ENCODE results near the gene TIMM13.
"Not testable (repeated sequence)": the region's sequence is repeated elsewhere in the genome, so short reads cannot be mapped to it uniquely, and the experiment has no call there.

The TIMM13 gene
- 8.4 to 51.5 (median 27.3) reads per million in 18 experiments for total RNA-seq

- DNase-seq = peak; percentile 95 to 98
Measured at GRCh38 chr19:2427429-2428320, at the start of gene TIMM13. Gene TIMM13, minus strand, starts transcription at chr19:2427586. Its CDS starts 53 bp downstream, at chr19:2427533.

- DNase-seq = peak in 1 of 2 donors; percentile 45
Measured at GRCh38 chr19:2476451-2477140, 49.2 kb upstream of the TIMM13 start.

- DNase-seq = peak; percentile 97 to 98
Measured at GRCh38 chr19:2475702-2476450, 48.5 kb upstream of the TIMM13 start, which contains the start of gene GADD45B. Gene GADD45B, plus strand, starts transcription at chr19:2476127. Its CDS starts 232 bp downstream, at chr19:2476359.

- DNase-seq = peak; percentile 26 to 59
Measured at GRCh38 chr19:2475018-2475701, 47.8 kb upstream of the TIMM13 start.

- DNase-seq = peak; percentile 87 to 92
Measured at GRCh38 chr19:2474232-2475017, 47.0 kb upstream of the TIMM13 start.

GRCh38 chr19:2469915-2470200, 42.5 kb upstream of the TIMM13 start:
- DNase-seq = not testable (repeated sequence)

- DNase-seq = no peak
Measured at GRCh38 chr19:2469102-2469914, 41.9 kb upstream of the TIMM13 start.

GRCh38 chr19:2468596-2468995, 41.2 kb upstream of the TIMM13 start:
- DNase-seq = no peak

GRCh38 chr19:2464389-2464788, 37.0 kb upstream of the TIMM13 start:
- DNase-seq = no peak

GRCh38 chr19:2463694-2464093, 36.3 kb upstream of the TIMM13 start:
- DNase-seq = not testable (repeated sequence)

GRCh38 chr19:2462635-2463421, 35.4 kb upstream of the TIMM13 start:
- no peak for DNase-seq

GRCh38 chr19:2461751-2462634, 34.6 kb upstream of the TIMM13 start:
- DNase-seq = peak; percentile 14 to 40

GRCh38 chr19:2460245-2460644, 32.9 kb upstream of the TIMM13 start:
- no peak for DNase-seq

GRCh38 chr19:2458776-2459175, 31.4 kb upstream of the TIMM13 start:
- DNase-seq = not testable (repeated sequence)

GRCh38 chr19:2458054-2458453, 30.7 kb upstream of the TIMM13 start:
- no peak for DNase-seq

GRCh38 chr19:2457394-2458037, 30.1 kb upstream of the TIMM13 start:
- DNase-seq = no peak

- no peak for DNase-seq
Measured at GRCh38 chr19:2455851-2456570, 28.6 kb upstream of the TIMM13 start.

Data from inflammatory macrophage (primary cell).